COLO668 (cell line): Measurements from ENCODE around the gene CFAP43.

ENCODE experiments used
- DNase-seq: peaks from one replicate; lab custom pipeline; 2025; ENCODE audit not compliant: unreplicated experiment; lab: John Stamatoyannopoulos, UW

Gene CFAP43

DNA sequence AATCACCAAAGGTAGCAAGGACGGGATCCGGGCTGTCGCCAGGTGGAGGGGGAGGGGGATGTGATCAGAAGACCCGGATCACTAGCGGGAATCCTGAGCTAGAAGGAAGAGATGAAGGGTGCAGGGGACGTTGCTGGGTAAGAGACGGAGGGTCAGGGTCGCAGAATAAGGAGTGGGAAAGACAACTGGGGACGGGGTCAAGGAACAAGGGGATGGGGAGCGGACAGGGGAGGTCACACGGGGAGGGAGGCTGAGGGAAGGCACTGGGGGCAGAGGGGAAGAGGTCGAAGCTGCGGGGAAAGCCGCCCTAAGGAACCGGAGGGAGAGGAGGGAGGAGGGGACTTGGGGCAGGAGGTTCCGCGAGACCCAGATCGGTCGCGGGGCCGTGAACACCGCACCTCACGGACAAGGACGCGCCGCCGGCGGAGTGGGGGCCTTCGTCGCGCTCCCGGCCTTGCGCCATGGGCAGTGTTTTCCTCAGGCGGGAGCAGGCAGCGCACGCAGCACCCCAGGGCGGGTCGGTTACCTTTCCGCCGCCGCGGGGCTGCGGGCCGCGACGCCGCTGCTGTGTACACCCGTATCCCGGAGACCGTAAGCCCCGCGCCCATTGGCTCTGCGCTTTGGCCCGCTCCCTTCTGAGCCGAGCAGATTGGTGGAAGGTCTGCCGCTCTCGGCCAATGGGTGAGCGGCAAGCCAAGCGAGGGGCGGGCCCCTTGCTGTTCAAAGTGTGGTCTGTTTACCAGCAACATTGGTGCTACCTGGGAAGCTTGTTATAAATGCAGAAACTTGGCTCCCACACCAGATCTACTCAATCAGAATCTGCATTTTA, at the start of gene CFAP43:
Gene CFAP43 (minus strand): TSS at position 581 of the 829 bp plus-strand sequence. CDS start 118 bp downstream, at position 463.
- peak; percentile 93 for DNase-seq

DNA sequence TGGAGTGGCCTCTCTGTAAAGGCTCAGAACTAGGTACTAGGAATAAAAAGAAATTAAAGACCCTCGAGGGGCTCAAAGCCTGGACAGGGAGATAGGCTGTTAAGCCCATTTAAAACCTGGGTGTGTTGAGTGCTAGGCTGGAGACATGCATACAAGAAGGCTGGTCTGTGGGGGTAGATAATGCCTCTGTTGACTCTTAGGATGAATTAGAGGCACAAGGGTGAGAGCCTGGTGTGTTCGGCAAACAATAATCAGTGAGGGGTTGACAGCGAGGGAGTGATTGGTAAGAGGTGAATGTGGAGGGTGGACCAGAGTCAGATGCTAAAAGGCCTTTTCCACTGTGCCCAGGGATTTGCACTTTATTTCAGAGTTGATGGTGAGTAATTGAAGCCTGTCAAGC, 49.5 kb upstream of the CFAP43 start:
- DNase-seq, result no peak

GRCh38 chr10:104279550-104280259, 47.5 kb upstream of the CFAP43 start:
- DNase-seq, result no peak

DNA sequence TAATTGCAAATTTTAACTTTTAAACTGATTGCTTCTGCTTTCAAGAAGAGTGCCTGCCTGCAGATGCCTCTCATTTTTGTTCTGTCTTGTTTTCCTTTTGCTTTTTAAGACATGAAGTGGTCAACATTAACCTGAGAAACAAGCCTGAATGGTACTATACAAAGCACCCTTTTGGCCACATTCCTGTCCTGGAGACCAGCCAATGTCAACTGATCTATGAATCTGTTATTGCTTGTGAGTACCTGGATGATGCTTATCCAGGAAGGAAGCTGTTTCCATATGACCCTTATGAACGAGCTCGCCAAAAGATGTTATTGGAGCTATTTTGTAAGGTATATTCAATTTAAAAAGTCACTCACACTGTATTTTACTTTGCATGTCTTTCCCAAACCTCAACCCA, 45.6 kb upstream of the CFAP43 start:
- no peak for DNase-seq

DNA sequence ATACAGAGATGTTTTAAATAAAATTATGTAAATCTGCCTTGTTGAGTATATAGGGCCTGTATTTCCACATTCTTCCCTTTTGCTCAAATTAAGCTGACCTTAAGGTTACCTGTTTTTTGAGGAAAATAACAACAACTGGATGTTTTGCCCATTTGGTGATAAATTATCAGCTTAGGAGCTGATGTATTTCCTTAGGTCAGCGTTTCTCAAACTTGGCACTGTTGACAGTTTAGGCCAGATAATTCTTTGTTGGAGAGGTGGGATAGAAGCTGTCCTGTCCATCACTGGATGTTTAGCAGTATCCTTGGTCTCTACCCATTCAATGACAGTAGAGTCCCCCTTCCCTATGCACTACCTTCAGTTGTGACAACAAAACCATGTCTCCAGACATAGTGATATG, 44.0 kb upstream of the CFAP43 start:
- no peak for DNase-seq

DNA sequence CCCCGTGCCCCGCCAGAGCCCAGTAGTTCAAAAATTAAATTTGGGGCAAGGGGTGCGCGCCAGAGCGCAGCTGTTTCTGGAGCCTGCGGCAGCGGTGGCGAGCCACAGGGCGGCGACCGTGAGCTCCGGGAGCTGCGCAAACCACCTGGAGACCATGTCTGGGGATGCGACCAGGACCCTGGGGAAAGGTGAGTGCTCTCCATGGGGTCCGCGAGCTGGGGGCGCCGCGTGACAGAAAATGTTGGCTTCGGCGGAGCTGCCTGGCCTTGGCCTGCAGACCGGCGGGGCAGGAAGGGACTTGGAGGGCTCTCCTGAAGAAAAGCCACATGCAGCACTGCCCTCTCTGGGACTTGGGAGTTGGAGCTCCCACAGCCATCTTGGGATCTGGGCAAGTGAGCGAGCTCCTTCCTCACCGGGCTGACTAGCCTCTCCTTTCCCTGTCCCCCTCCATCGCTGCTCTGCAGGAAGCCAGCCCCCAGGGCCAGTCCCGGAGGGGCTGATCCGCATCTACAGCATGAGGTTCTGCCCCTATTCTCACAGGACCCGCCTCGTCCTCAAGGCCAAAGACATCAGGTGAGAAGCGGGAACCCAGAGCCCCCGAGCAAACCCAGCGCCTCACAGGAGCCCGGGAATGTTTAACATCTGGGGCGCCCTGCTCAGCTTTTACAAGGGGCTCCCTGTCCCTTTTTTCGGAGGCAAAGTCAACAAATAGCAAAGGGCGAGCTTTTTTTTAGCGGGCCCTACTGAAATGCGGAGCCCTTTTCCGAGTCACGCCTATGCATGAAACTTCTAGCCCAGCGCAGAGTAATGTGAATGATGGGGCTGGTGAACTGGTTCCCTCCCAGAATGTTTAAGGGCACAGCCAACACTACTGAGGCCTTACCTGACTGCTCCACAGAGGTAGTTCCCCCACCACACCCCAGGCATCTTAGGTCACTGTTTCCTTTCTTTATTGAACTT, 42.9 kb upstream of the CFAP43 start:
- peak; percentile 26 for DNase-seq

DNA sequence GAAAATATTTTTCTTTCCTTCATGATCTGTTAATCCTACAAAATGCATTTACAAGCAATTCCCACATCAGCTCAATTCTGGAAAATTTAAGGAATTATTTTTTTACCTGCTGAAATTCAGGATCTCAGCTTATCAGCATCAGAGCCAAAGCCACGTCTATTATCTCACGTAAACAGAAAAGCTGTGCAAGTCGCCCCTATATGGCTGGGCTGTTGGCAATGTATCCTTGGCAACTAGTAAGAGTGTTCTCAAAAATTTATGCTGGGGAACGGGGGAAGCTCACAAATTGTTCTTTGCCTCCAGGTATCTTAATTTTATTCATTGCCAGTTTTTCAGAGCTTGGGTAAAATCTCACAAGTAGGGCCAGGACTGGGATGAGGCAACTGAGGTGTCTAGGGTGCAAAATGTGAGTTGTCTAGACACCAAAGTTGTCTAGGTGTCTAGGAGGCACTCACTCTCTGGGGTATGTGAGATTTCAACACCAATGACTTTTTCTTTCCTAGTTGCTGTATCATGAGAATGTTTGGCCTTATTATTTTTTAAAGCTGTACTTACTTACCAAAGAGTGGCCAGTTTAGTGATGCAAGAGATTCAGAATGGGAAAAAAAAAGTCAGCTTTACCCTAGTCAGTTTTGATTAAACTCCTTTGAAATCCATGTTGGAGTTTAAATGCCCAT, 41.9 kb upstream of the CFAP43 start:
- no peak for DNase-seq

- no peak for DNase-seq
Measured at GRCh38 chr10:104273286-104273685, 41.1 kb upstream of the CFAP43 start.

DNA sequence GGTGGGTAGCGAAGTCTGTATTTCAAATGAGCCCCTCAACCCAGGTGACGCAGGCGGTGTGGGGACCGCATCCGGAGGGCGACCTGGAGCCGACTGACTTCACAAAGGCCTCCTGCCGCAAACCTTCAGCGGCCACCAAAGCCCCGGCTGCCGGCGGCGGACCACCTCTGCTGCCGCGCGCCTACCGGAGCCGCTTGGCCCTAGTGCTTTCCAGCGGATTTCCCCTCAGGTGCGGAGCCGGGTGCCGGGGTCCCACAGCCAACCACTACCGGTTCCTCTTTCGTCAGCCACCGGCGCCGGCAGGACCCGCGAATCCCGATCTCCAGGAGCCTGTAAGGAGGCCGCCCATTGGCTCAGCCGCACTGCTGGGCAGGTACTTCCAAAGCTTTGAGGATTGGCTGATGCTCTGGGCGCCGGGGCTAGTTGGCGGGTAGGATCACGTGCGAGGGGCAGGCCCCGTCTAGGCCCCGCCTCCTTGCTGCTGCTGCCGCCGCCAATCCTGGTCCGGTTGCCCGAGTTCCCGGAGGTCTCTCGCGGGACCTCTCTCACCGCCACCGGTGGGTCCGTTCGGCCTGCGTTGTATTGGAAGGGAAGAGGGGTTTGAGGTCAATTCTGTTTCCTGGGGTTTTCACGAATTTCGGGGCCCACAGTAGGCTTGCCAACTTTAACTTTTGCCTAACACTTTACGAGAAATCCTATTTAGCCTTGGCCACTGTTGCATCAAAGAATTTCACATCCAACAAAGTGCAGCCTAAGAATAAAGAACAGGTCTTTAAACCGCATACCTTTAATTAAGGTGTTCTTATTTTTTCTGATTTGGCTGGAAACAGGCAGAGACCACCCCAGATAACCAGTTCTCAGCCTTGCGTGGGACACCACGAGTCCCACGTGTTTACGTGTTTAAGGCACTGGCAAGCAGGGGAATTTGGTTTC, 36.8 kb upstream of the CFAP43 start, which contains the start of gene GSTO2:
Gene GSTO2 (plus strand): TSS at position 472 of the 933 bp plus-strand sequence. CDS start 5,732 bp downstream, outside the sequence.
- peak; percentile 95 for DNase-seq

GRCh38 chr10:104268405-104268712, 36.2 kb upstream of the CFAP43 start:
- no peak for DNase-seq

GRCh38 chr10:104267721-104268404, 35.7 kb upstream of the CFAP43 start:
- no peak for DNase-seq

DNA sequence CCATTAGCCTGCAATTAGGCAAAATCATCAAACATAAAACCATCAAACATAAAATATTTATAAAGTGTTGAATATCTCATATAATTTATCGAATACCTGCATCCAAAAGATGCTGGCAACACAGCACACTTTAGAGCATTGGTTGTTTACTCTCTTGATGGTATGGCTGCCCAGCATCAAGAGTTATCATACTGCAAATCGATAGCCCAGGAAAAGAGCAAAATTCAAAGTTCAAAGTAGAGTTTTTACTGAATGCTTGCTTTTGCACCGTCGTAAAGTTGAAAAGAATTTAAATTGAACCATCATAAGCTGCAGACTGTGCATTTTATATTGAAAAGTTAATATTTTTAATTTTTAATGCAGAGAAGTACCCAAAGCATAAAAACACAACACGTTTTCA, 32.6 kb upstream of the CFAP43 start:
- no peak for DNase-seq

DNA sequence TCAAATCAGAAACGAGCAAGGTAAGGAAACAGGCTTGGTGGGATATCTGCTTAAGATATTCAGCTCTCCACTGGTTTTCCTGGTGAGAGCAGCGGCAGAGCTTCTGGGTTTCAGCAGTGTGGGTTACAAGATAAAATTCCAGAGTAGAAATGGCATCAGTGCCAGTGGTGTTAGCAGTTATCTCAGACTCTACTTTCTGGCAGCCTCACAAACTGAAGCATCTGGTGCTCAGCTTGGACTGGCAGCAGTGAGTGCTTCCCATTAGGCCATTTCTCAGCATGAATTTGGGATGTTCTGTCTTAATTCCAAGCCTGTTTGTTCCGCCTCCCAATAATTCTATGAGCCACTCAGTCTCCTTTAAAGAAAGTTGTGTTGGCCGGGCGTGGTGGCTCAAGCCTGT, 29.9 kb upstream of the CFAP43 start:
- DNase-seq, result no peak

- no peak for DNase-seq
Measured at GRCh38 chr10:104260775-104261115, 28.6 kb upstream of the CFAP43 start.

GRCh38 chr10:104259999-104260774, 28.0 kb upstream of the CFAP43 start:
- DNase-seq, result no peak

GRCh38 chr10:104259456-104259855, 27.3 kb upstream of the CFAP43 start:
- DNase-seq, result no peak

DNA sequence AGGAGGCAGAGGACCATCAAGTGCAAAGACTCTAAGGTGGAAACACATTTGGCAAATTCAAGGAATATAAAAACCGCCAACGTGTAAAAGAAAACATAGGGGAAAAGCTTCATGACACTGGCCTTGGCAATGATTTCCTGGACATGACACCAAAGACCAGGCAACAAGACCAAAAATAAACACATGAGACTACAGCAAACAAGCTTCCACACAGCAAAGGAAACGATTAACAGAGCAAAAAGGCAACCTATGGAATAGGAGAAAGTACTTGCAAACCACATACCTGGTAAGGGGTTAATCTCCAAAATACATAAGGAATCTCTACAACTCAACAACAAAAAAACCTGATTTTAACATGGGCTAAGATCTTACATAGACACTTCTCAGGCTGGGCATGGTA, 26.0 kb upstream of the CFAP43 start:
- DNase-seq, result no peak

DNA sequence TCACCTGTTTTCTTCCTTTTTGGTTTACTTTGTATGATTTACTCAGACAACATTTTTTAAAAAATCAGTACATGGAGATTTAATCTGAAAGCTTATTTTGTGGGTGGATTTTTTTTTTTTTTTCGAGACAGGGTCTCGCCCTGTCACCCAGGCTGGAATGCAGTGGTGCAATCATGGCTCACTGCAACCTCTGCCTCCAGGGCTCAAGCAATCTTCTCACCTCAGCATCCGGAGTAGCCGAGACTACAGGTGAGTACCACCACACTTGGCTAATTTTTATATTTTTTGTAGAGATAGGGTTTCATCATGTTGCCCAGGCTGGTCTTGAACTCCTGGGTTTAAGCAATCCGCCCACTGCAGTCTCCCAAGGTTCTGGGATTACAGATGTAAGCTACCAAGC, 25.1 kb upstream of the CFAP43 start:
- no peak for DNase-seq
